Subcutaneous abdominal adipose tissue (tissue), 5 donors: ENCODE results near the gene UTP20.

Experiments
- H3K27ac ChIP-seq: one replicate; pipeline ENCODE4 v1.7.0; 2013; ENCODE audit warnings: low read depth, mild to moderate bottlenecking, inconsistent platforms, low read length, moderate library complexity
- H3K27me3 ChIP-seq, 5 donors: one replicate each; pipeline ENCODE4 v1.7.0; 2013; ENCODE audit warnings: low read length in 5 of 5, inconsistent platforms in 1 of 5; ENCODE audit not compliant: control insufficient read depth in 5 of 5, insufficient read depth in 4 of 5
- H3K36me3 ChIP-seq, 5 donors: one replicate each; pipeline ENCODE4 v1.7.0; 2013; ENCODE audit warnings: low read length in 5 of 5; ENCODE audit not compliant: control insufficient read depth in 5 of 5, insufficient read depth in 5 of 5
- H3K4me1 ChIP-seq, 5 donors: one replicate each; pipeline ENCODE4 v1.7.0; 2013; ENCODE audit warnings: low read length in 5 of 5, mild to moderate bottlenecking in 3 of 5, moderate library complexity in 1 of 5; ENCODE audit not compliant: control insufficient read depth in 5 of 5, insufficient read depth in 5 of 5
- H3K4me3 ChIP-seq, 5 donors: one replicate each; pipeline ENCODE4 v1.7.0; 2013; ENCODE audit warnings: low read length in 5 of 5, low read depth in 1 of 5
- H3K9ac ChIP-seq, 5 donors: one replicate each; pipeline ENCODE4 v1.7.0; 2013; ENCODE audit warnings: low read length in 5 of 5, mild to moderate bottlenecking in 4 of 5, moderate library complexity in 3 of 5
- H3K9me3 ChIP-seq, 5 donors: one replicate each; pipeline ENCODE4 v1.7.0; 2013; ENCODE audit warnings: low read length in 5 of 5; ENCODE audit not compliant: control insufficient read depth in 5 of 5
- donor health status: healthy.
- donor health status: healthy.
- donor health status: healthy.
- donor health status: healthy.
- donor health status: healthy.

Gene UTP20

GRCh38 chr12:101305794-101306193 is 25.9 kb downstream of the UTP20 start:
- Histone ChIP-seq H3K4me3 (no peak overlapping the region), H3K27ac (no peak overlapping the region), H3K4me1 (no peaks in the 10 kb centered on the region), H3K36me3 (peaks cover 48 to 92% (median 72%) of the 10 kb centered on the region in 5 donors), H3K27me3 (no peaks in the 10 kb centered on the region), H3K9me3 (no peaks in the 10 kb centered on the region), H3K9ac (no peak overlapping the region)

- no peak overlapping the region for H3K27ac ChIP-seq
- H3K36me3 ChIP-seq, result peaks cover 35 to 62% (median 37%) of the 10 kb centered on the region in 5 donors
- H3K9ac ChIP-seq, result no peak overlapping the region
- H3K27me3 ChIP-seq, result no peaks in the 10 kb centered on the region
- H3K9me3 ChIP-seq, result no peaks in the 10 kb centered on the region
- H3K4me1 ChIP-seq, result no peaks in the 10 kb centered on the region
- no peak overlapping the region for H3K4me3 ChIP-seq
These were observed 42.6 kb downstream of the UTP20 start for GRCh38 chr12:101322480-101322879.

- no peaks in the 10 kb centered on the region for H3K4me1 ChIP-seq
- H3K9ac ChIP-seq, result no peak overlapping the region
- H3K36me3 ChIP-seq, result peaks cover 33 to 59% (median 37%) of the 10 kb centered on the region in 5 donors
- H3K9me3 ChIP-seq, result no peaks in the 10 kb centered on the region
- H3K4me3 ChIP-seq, result no peak overlapping the region
- no peak overlapping the region for H3K27ac ChIP-seq
- no peaks in the 10 kb centered on the region for H3K27me3 ChIP-seq
These were observed 43.4 kb downstream of the UTP20 start for GRCh38 chr12:101323255-101323654.

- Histone ChIP-seq H3K27me3 (no peaks in the 10 kb centered on the region), H3K9me3 (no peaks in the 10 kb centered on the region), H3K4me3 (no peak overlapping the region), H3K9ac (no peak overlapping the region), H3K36me3 (peaks cover 39 to 59% (median 44%) of the 10 kb centered on the region in 5 donors), H3K27ac (no peak overlapping the region), H3K4me1 (no peaks in the 10 kb centered on the region)
These were observed 45.7 kb downstream of the UTP20 start for GRCh38 chr12:101325590-101325989.

- Histone ChIP-seq H3K36me3 (peaks cover 38 to 50% (median 45%) of the 10 kb centered on the region in 5 donors), H3K9me3 (no peaks in the 10 kb centered on the region), H3K27me3 (no peaks in the 10 kb centered on the region), H3K4me1 (no peaks in the 10 kb centered on the region), H3K9ac (no peak overlapping the region), H3K27ac (no peak overlapping the region), H3K4me3 (no peak overlapping the region)
These were observed 47.1 kb downstream of the UTP20 start for GRCh38 chr12:101327051-101327450.

- Histone ChIP-seq H3K36me3 (peaks cover 36 to 50% (median 45%) of the 10 kb centered on the region in 5 donors), H3K27ac (no peak overlapping the region), H3K27me3 (no peaks in the 10 kb centered on the region), H3K9me3 (no peaks in the 10 kb centered on the region), H3K9ac (no peak overlapping the region), H3K4me3 (no peak overlapping the region), H3K4me1 (no peaks in the 10 kb centered on the region)
These were observed 47.6 kb downstream of the UTP20 start for GRCh38 chr12:101327546-101327945.

GRCh38 chr12:101328917-101329316 is 49.0 kb downstream of the UTP20 start:
- Histone ChIP-seq H3K36me3 (peaks cover 38 to 61% (median 53%) of the 10 kb centered on the region in 5 donors), H3K9ac (no peak overlapping the region), H3K4me3 (no peak overlapping the region), H3K27ac (no peak overlapping the region), H3K9me3 (no peaks in the 10 kb centered on the region), H3K27me3 (no peaks in the 10 kb centered on the region), H3K4me1 (no peaks in the 10 kb centered on the region)

GRCh38 chr12:101330631-101331030 is 50.7 kb downstream of the UTP20 start:
- Histone ChIP-seq H3K4me1 (no peaks in the 10 kb centered on the region), H3K36me3 (peaks cover 39 to 65% (median 53%) of the 10 kb centered on the region in 5 donors), H3K27me3 (no peaks in the 10 kb centered on the region), H3K4me3 (no peak overlapping the region), H3K9me3 (no peaks in the 10 kb centered on the region), H3K9ac (no peak overlapping the region), H3K27ac (no peak overlapping the region)

GRCh38 chr12:101336437-101336836 is 56.5 kb downstream of the UTP20 start:
- Histone ChIP-seq H3K4me1 (no peaks in the 10 kb centered on the region), H3K36me3 (peaks cover 35 to 70% (median 40%) of the 10 kb centered on the region in 5 donors), H3K27me3 (no peaks in the 10 kb centered on the region), H3K4me3 (no peak overlapping the region), H3K9me3 (no peaks in the 10 kb centered on the region), H3K27ac (no peak overlapping the region), H3K9ac (no peak overlapping the region)

GRCh38 chr12:101338087-101338486 is 58.2 kb downstream of the UTP20 start:
- H3K36me3 ChIP-seq, result peaks cover 40 to 74% (median 42%) of the 10 kb centered on the region in 5 donors
- H3K9me3 ChIP-seq, result no peaks in the 10 kb centered on the region
- no peak overlapping the region for H3K27ac ChIP-seq
- no peak overlapping the region for H3K9ac ChIP-seq
- H3K4me3 ChIP-seq, result no peak overlapping the region
- H3K27me3 ChIP-seq, result no peaks in the 10 kb centered on the region
- H3K4me1 ChIP-seq, result no peaks in the 10 kb centered on the region

- peaks cover 50 to 78% (median 57%) of the 10 kb centered on the region in 5 donors for H3K36me3 ChIP-seq
- H3K4me1 ChIP-seq, result no peaks in the 10 kb centered on the region
- H3K9me3 ChIP-seq, result no peaks in the 10 kb centered on the region
- no peaks in the 10 kb centered on the region for H3K27me3 ChIP-seq
- H3K9ac ChIP-seq, result no peak overlapping the region
- no peak overlapping the region for H3K27ac ChIP-seq
- H3K4me3 ChIP-seq, result no peak overlapping the region
These were observed 64.0 kb downstream of the UTP20 start for GRCh38 chr12:101343893-101344292.
